DMS53 treated with DMSO at 0.1 percent for 48 hours (cell line): ENCODE measurements around the gene PEX11B.

ENCODE experiments used
- DNase-seq: peaks from one replicate; lab custom pipeline; 2025; ENCODE audit not compliant: unreplicated experiment; lab: John Stamatoyannopoulos, UW

PEX11B gene

GRCh38 chr1:145874646-145875045 lies 43.9 kb downstream of the PEX11B start:
- no peak for DNase-seq

DNA sequence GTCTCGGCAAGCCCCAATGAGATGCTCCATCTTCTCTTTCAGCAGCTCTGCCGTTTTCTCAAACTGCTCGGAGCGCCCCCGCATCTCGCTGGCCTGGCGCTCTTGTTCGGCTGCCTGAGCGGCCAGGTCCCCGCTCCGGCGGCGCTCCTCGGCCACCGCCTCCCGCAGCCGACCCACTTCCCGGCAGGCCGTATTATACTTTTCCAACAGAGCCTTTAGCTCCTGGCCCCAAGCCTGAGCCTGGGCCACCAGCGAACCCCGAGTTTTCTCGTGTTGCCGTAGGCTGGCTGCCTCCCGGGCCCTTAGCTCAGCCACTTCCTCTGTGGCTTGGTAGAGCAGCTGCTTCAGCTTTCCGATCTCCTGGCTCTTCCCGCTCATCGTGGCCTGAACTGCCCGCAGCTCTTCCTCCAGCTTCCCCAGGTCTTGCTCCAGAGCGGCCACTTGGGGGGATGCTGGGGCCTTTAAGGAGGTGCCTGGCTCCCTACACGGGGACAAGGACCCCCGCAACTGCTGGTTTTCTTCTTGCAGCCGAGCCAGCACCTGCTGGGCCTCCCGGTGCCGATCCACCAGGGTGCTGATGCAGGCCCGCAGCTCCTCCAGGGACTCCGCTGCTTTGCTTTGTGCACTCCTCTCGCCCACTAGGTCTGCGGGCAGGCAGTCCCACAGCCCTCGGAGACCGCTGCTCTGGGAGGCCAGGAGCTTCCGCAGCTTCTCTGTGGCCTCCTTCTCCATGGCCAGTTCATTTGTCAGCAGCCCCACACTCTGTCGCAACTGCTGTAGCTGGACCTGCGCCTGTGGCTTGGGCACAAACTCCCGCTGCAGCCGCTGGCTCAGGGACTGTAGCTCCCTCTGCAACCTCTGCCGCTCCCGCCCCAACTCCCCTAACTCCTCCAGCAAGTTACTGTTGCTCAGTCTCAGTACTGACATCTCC lies 46.3 kb downstream of the PEX11B start:
- DNase-seq, result no peak

- no peak for DNase-seq
These were observed 50.3 kb downstream of the PEX11B start for GRCh38 chr1:145868232-145868631.

GRCh38 chr1:145863282-145864018 lies 55.1 kb downstream of the PEX11B start:
- no peak for DNase-seq
